ENCODE measurements around the gene ACSS2. TPM values are rescaled to one million over a fixed set of nuclear protein-coding genes. Genes with fewer than 3 reads are reported as not detected.

The ACSS2 gene
- total and polyA plus RNA-seq, 2 donors (not counting 1 experiment from before 2014, with no cell fraction given): 59.4 to 129 TPM

DNA sequence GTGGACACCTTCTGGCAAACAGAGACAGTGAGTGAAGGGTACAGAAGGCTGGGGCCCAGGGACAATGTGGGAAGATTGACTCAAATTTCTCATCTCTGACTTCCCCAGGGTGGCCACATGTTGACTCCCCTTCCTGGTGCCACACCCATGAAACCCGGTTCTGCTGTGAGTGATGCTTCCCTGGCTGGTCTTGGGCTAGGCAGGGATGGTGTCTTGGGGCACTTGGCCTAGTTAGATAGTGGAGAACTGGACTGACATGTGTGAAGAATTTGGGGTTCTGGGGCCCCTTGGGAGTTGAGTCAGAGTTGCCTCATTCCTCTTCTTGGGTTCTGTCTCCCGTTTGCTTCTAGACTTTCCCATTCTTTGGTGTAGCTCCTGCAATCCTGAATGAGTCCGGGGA lies 45.0 kb downstream of the ACSS2 start:
- Histone ChIP-seq H2AFZ (ENCODE audit: low read length) (no peak overlapping the region), H3K4me1 (ENCODE audit: control insufficient read depth, extremely low read depth, insufficient read depth, low read length) (peaks cover 14% of the 10 kb centered on the region)
- DNase-seq (ENCODE audit: low read depth in 2 of 2): no peak

DNA sequence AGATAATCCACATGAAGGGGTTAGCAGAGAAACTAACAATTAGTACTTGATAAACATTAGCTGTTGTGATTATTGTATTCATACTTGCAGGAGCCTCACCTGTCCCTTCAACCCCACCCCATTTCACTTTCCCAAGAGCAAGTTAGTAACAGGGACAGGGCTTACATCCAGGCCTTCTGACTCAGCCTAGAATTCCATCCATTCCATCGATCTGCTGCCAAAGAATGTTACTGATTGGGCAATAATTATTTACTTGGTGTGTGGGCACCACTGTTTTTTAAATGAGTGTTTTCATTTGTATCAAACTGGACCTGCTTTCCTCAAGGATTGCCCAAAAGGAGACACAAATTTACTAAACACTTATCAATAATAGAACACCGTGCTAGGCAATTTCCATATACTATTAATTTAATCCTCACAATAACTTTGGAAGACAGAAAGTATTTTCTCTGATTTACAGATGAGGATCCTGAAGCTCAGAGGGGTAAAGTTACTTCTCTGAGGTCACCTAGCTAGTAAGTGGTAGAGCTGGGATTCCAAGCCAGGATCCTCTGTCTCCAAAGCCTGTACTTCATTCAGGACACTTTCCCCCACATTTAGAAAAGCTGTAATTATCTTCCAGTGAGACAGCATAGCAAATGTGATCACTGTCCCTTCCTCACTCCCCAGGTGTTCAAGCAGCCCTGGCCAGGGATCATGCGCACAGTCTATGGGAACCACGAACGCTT lies 46.4 kb downstream of the ACSS2 start:
- H2AFZ ChIP-seq (ENCODE audit: low read length): no peak overlapping the region
- H3K27ac ChIP-seq (ENCODE audit: insufficient read depth, low read length): peak overlapping the region; percentile 47

More for the DNA sequence above, 45.0 kb downstream of the ACSS2 start:
- no peak for TF ChIP-seq EZH2 (IDR thresholded peaks at IDR 0.05; ENCODE audit: low read length, missing control alignments)
- TF ChIP-seq, protein P1, sequence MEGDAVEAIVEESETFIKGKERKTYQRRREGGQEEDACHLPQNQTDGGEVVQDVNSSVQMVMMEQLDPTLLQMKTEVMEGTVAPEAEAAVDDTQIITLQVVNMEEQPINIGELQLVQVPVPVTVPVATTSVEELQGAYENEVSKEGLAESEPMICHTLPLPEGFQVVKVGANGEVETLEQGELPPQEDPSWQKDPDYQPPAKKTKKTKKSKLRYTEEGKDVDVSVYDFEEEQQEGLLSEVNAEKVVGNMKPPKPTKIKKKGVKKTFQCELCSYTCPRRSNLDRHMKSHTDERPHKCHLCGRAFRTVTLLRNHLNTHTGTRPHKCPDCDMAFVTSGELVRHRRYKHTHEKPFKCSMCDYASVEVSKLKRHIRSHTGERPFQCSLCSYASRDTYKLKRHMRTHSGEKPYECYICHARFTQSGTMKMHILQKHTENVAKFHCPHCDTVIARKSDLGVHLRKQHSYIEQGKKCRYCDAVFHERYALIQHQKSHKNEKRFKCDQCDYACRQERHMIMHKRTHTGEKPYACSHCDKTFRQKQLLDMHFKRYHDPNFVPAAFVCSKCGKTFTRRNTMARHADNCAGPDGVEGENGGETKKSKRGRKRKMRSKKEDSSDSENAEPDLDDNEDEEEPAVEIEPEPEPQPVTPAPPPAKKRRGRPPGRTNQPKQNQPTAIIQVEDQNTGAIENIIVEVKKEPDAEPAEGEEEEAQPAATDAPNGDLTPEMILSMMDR (conservative IDR thresholded peaks at IDR 0.05 in 1 of 2, IDR thresholded peaks at IDR 0.05 in 1 of 2; ENCODE audit: low read depth in 1 of 2, low read length in 2 of 2): no peak
- no peaks in the 10 kb centered on the region for H3K79me2 ChIP-seq (ENCODE audit: control insufficient read depth, insufficient read depth, low read length)
- no peaks in the 10 kb centered on the region for H3K9me3 ChIP-seq (ENCODE audit: control insufficient read depth, insufficient read depth, low read depth, low read length)
- no peaks in the 10 kb centered on the region for H3K27me3 ChIP-seq (ENCODE audit: control insufficient read depth, insufficient read depth, low read length)
- H3K4me3 ChIP-seq (replicated peaks in 1 of 4; ENCODE audit: control extremely low read depth in 1 of 4, insufficient read depth in 1 of 4, low read depth in 3 of 4, low read length in 4 of 4): no peak overlapping the region
- H3K27ac ChIP-seq (ENCODE audit: insufficient read depth, low read length): no peak overlapping the region
- H3K9ac ChIP-seq (ENCODE audit: insufficient read depth, low read length): no peak overlapping the region
- H3K36me3 ChIP-seq (ENCODE audit: control insufficient read depth, insufficient read depth, low read length): peaks cover 16% of the 10 kb centered on the region
- H3K4me2 ChIP-seq (ENCODE audit: extremely low read depth, insufficient read depth, low read length): no peak overlapping the region
- H4K20me1 ChIP-seq (ENCODE audit: control insufficient read depth, extremely low read depth, insufficient read depth, low read length): no peaks in the 10 kb centered on the region

DNA sequence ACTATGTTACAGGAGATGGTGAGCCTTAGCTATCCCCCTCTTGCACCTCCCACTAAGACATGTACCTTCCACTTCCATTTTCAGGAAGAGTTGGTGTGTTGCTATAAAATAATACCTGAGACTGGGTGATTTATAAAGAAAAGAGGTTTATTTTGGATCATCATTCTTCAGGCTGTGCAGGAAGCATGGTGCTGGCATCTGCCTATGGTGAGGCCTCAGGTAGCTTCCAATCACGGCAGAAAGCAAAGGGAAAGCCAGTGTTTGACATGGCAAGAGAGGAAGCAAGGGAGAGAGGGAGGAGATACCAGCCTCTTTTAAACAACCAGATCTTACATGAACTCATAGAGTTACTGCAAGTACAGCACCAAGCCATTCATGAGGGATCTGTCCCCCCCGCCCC lies 47.0 kb downstream of the ACSS2 start:
- Histone ChIP-seq H3K4me3 (replicated peaks in 1 of 4; ENCODE audit: control extremely low read depth in 1 of 4, insufficient read depth in 1 of 4, low read depth in 3 of 4, low read length in 4 of 4) (no peak overlapping the region), H3K27ac (ENCODE audit: insufficient read depth, low read length) (peak overlapping the region; percentile 47), H2AFZ (ENCODE audit: low read length) (no peak overlapping the region), H3K79me2 (ENCODE audit: control insufficient read depth, insufficient read depth, low read length) (no peaks in the 10 kb centered on the region), H3K27me3 (ENCODE audit: control insufficient read depth, insufficient read depth, low read length) (no peaks in the 10 kb centered on the region), H3K4me1 (ENCODE audit: control insufficient read depth, extremely low read depth, insufficient read depth, low read length) (peaks cover 14% of the 10 kb centered on the region), H4K20me1 (ENCODE audit: control insufficient read depth, extremely low read depth, insufficient read depth, low read length) (no peaks in the 10 kb centered on the region), H3K9me3 (ENCODE audit: control insufficient read depth, insufficient read depth, low read depth, low read length) (no peaks in the 10 kb centered on the region), H3K9ac (ENCODE audit: insufficient read depth, low read length) (no peak overlapping the region), H3K36me3 (ENCODE audit: control insufficient read depth, insufficient read depth, low read length) (peaks cover 18% of the 10 kb centered on the region), H3K4me2 (ENCODE audit: extremely low read depth, insufficient read depth, low read length) (no peak overlapping the region)
- TF ChIP-seq, protein P1 (conservative IDR thresholded peaks at IDR 0.05 in 1 of 2, IDR thresholded peaks at IDR 0.05 in 1 of 2; ENCODE audit: low read depth in 1 of 2, low read length in 2 of 2): no peak
- no peak for TF ChIP-seq EZH2 (IDR thresholded peaks at IDR 0.05; ENCODE audit: low read length, missing control alignments)
- no peak for DNase-seq (ENCODE audit: low read depth in 2 of 2)

More for the DNA sequence above, 46.4 kb downstream of the ACSS2 start:
- Histone ChIP-seq H4K20me1 (ENCODE audit: control insufficient read depth, extremely low read depth, insufficient read depth, low read length) (no peaks in the 10 kb centered on the region), H3K79me2 (ENCODE audit: control insufficient read depth, insufficient read depth, low read length) (no peaks in the 10 kb centered on the region), H3K36me3 (ENCODE audit: control insufficient read depth, insufficient read depth, low read length) (peaks cover 18% of the 10 kb centered on the region), H3K4me2 (ENCODE audit: extremely low read depth, insufficient read depth, low read length) (no peak overlapping the region), H3K4me3 (replicated peaks in 1 of 4; ENCODE audit: control extremely low read depth in 1 of 4, insufficient read depth in 1 of 4, low read depth in 3 of 4, low read length in 4 of 4) (no peak overlapping the region), H3K4me1 (ENCODE audit: control insufficient read depth, extremely low read depth, insufficient read depth, low read length) (peaks cover 14% of the 10 kb centered on the region), H3K27me3 (ENCODE audit: control insufficient read depth, insufficient read depth, low read length) (no peaks in the 10 kb centered on the region), H3K9ac (ENCODE audit: insufficient read depth, low read length) (no peak overlapping the region), H3K9me3 (ENCODE audit: control insufficient read depth, insufficient read depth, low read depth, low read length) (no peaks in the 10 kb centered on the region)
- no peak for TF ChIP-seq EZH2 (IDR thresholded peaks at IDR 0.05; ENCODE audit: low read length, missing control alignments)
- TF ChIP-seq, protein P1 (conservative IDR thresholded peaks at IDR 0.05 in 1 of 2, IDR thresholded peaks at IDR 0.05 in 1 of 2; ENCODE audit: low read depth in 1 of 2, low read length in 2 of 2): no peak
- DNase-seq (ENCODE audit: low read depth in 2 of 2): peak; percentile 79 to 85

Data from fibroblast of lung (primary cell).